Activated CD4-positive, alpha-beta memory T cell treated with anti-CD3 and anti-CD28 coated beads, Interleukin-2, amount 10 ng/mL, durations not matched to agents 7 days and 5 days (primary cell): ENCODE results near the gene NPBWR2. TPM values are rescaled to one million over a fixed set of nuclear protein-coding genes. Genes with fewer than 3 reads are reported as not detected.
"Not testable (repeated sequence)": the region's sequence is repeated elsewhere in the genome, so short reads cannot be mapped to it uniquely, and the experiment has no call there.

Experiments used
- CTCF ChIA-PET: fragments of 350-600 bp; sonication (Branson Sonifier 250); formaldehyde crosslinking; loops from one replicate; lab custom pipeline; 2021; ENCODE audit warnings: antibody characterized with exemption, inconsistent platforms; lab: Charles Lee
- POLR2A ChIA-PET: fragments of 350-600 bp; sonication (Branson Sonifier 250); formaldehyde crosslinking; loops from one replicate; lab custom pipeline; 2021; ENCODE audit warnings: antibody characterized with exemption; lab: Charles Lee
- DNase-seq: peaks from one replicate; pipeline ENCODE4 v3.0.0-alpha.2; 2020
- H3K27ac Mint-ChIP-seq: one replicate; pipeline ENCODE4 v1.8.0; 2021; ENCODE audit warnings: mild to moderate bottlenecking, mixed read lengths
- H3K27me3 Mint-ChIP-seq: one replicate; pipeline ENCODE4 v1.8.0; 2021; ENCODE audit warnings: mixed read lengths
- H3K36me3 Mint-ChIP-seq: one replicate; pipeline ENCODE4 v1.8.0; 2021; ENCODE audit warnings: low read depth, mixed read lengths
- H3K4me1 Mint-ChIP-seq: one replicate; pipeline ENCODE4 v1.8.0; 2021; ENCODE audit warnings: mixed read lengths
- H3K4me3 Mint-ChIP-seq: one replicate; pipeline ENCODE4 v1.8.0; 2021; ENCODE audit warnings: mild to moderate bottlenecking, mixed read lengths
- H3K9me3 Mint-ChIP-seq: one replicate; pipeline ENCODE4 v1.8.0; 2021; ENCODE audit warnings: mixed read lengths
- total RNA-seq, 2 experiments: library from RNA; stranded (reverse); gene quantifications; one replicate each; pipeline ENCODE4 v1.2.3, GENCODE V29; 2021

Gene NPBWR2
- total RNA-seq, 2 experiments from 2014 or later, result not detected

- Mint-ChIP-seq H3K4me3 (no peak overlapping the region), H3K27me3 (peaks cover 3% of the 10 kb centered on the region), H3K36me3 (no peaks in the 10 kb centered on the region), H3K9me3 (no peaks in the 10 kb centered on the region), H3K27ac (no peak overlapping the region), H3K4me1 (no peaks in the 10 kb centered on the region)
- ChIA-PET CTCF (interaction anchor here (1.0 kb wide), 1 partner anchor 99 kb away, joined by 4 read pairs; no protein-coding TSS in a partner anchor), POLR2A (no interaction called here)
- DNase-seq, result no peak
Measured at GRCh38 chr20:64138276-64138815, 31.0 kb upstream of the NPBWR2 start.

GRCh38 chr20:64137598-64138031 lies 30.2 kb upstream of the NPBWR2 start:
- H3K27ac Mint-ChIP-seq, result no peak overlapping the region
- CTCF ChIA-PET, result no interaction called here

GRCh38 chr20:64136004-64136710 lies 28.8 kb upstream of the NPBWR2 start:
- no peak for DNase-seq
- H3K4me1 Mint-ChIP-seq, result no peaks in the 10 kb centered on the region
- H3K27me3 Mint-ChIP-seq, result no peaks in the 10 kb centered on the region
- H3K9me3 Mint-ChIP-seq, result no peaks in the 10 kb centered on the region
- ChIA-PET POLR2A (no interaction called here), CTCF (no interaction called here)
- no peak overlapping the region for H3K4me3 Mint-ChIP-seq
- no peaks in the 10 kb centered on the region for H3K36me3 Mint-ChIP-seq
- H3K27ac Mint-ChIP-seq, result no peak overlapping the region

More at GRCh38 chr20:64137598-64138031, 30.2 kb upstream of the NPBWR2 start:
- Mint-ChIP-seq H3K9me3 (no peaks in the 10 kb centered on the region), H3K4me3 (no peak overlapping the region), H3K36me3 (no peaks in the 10 kb centered on the region), H3K4me1 (no peaks in the 10 kb centered on the region), H3K27me3 (peaks cover 3% of the 10 kb centered on the region)
- no peak for DNase-seq
- POLR2A ChIA-PET, result no interaction called here

GRCh38 chr20:64134744-64135143 lies 27.4 kb upstream of the NPBWR2 start:
- H3K27me3 Mint-ChIP-seq, H3K4me3 Mint-ChIP-seq, H3K27ac Mint-ChIP-seq, DNase-seq, H3K4me1 Mint-ChIP-seq, POLR2A ChIA-PET, H3K36me3 Mint-ChIP-seq, CTCF ChIA-PET, H3K9me3 Mint-ChIP-seq: not testable (repeated sequence)

GRCh38 chr20:64133951-64134407 lies 26.6 kb upstream of the NPBWR2 start:
- no peak for DNase-seq
- CTCF ChIA-PET, result no interaction called here

GRCh38 chr20:64131406-64131805 lies 24.0 kb upstream of the NPBWR2 start:
- no peaks in the 10 kb centered on the region for H3K9me3 Mint-ChIP-seq
- no peaks in the 10 kb centered on the region for H3K4me1 Mint-ChIP-seq
- H3K27ac Mint-ChIP-seq, result no peak overlapping the region
- no peak overlapping the region for H3K4me3 Mint-ChIP-seq
- H3K36me3 Mint-ChIP-seq, result no peaks in the 10 kb centered on the region
- DNase-seq, result no peak
- ChIA-PET CTCF (no interaction called here), POLR2A (no interaction called here)
- H3K27me3 Mint-ChIP-seq, result peaks cover 11% of the 10 kb centered on the region

More at GRCh38 chr20:64133951-64134407, 26.6 kb upstream of the NPBWR2 start:
- Mint-ChIP-seq H3K4me3 (no peak overlapping the region), H3K27ac (no peak overlapping the region), H3K27me3 (peaks cover 4% of the 10 kb centered on the region), H3K9me3 (no peaks in the 10 kb centered on the region), H3K4me1 (no peaks in the 10 kb centered on the region), H3K36me3 (no peaks in the 10 kb centered on the region)
- POLR2A ChIA-PET, result no interaction called here

- Mint-ChIP-seq H3K27me3 (peaks cover 11% of the 10 kb centered on the region), H3K9me3 (no peaks in the 10 kb centered on the region), H3K4me3 (no peak overlapping the region), H3K4me1 (no peaks in the 10 kb centered on the region), H3K27ac (no peak overlapping the region), H3K36me3 (no peaks in the 10 kb centered on the region)
- ChIA-PET CTCF (no interaction called here), POLR2A (no interaction called here)
- no peak for DNase-seq
Measured at GRCh38 chr20:64130876-64131275, 23.5 kb upstream of the NPBWR2 start.

- no peaks in the 10 kb centered on the region for H3K4me1 Mint-ChIP-seq
Measured at GRCh38 chr20:64130271-64130670, 22.9 kb upstream of the NPBWR2 start.

GRCh38 chr20:64129146-64129782 lies 21.9 kb upstream of the NPBWR2 start:
- no peaks in the 10 kb centered on the region for H3K36me3 Mint-ChIP-seq
- no peak for DNase-seq
- no peak overlapping the region for H3K4me3 Mint-ChIP-seq
- H3K27me3 Mint-ChIP-seq, result peaks cover 19% of the 10 kb centered on the region
- ChIA-PET POLR2A (no interaction called here), CTCF (no interaction called here)
- H3K4me1 Mint-ChIP-seq, result no peaks in the 10 kb centered on the region
- H3K9me3 Mint-ChIP-seq, result no peaks in the 10 kb centered on the region
- no peak overlapping the region for H3K27ac Mint-ChIP-seq

More at GRCh38 chr20:64130271-64130670, 22.9 kb upstream of the NPBWR2 start:
- H3K4me3 Mint-ChIP-seq, result no peak overlapping the region
- peaks cover 13% of the 10 kb centered on the region for H3K27me3 Mint-ChIP-seq
- no peaks in the 10 kb centered on the region for H3K9me3 Mint-ChIP-seq
- no peak overlapping the region for H3K27ac Mint-ChIP-seq
- no peak for DNase-seq
- ChIA-PET CTCF (no interaction called here), POLR2A (no interaction called here)
- no peaks in the 10 kb centered on the region for H3K36me3 Mint-ChIP-seq

- peaks cover 25% of the 10 kb centered on the region for H3K27me3 Mint-ChIP-seq
Measured at GRCh38 chr20:64123517-64123916, 16.2 kb upstream of the NPBWR2 start.

GRCh38 chr20:64122927-64123326 lies 15.6 kb upstream of the NPBWR2 start:
- H3K36me3 Mint-ChIP-seq, H3K4me1 Mint-ChIP-seq, H3K9me3 Mint-ChIP-seq, H3K4me3 Mint-ChIP-seq, H3K27ac Mint-ChIP-seq, DNase-seq: not testable (repeated sequence)
- CTCF ChIA-PET, result interaction anchor here (4.2 kb wide), 1 partner anchor 38 kb away, joined by 34 read pairs; the partner anchor contains the start of gene LKAAEAR1
- POLR2A ChIA-PET, result interaction anchor here (0.6 kb wide), 1 partner anchor 54 kb away, joined by 3 read pairs; no protein-coding TSS in a partner anchor
- H3K27me3 Mint-ChIP-seq, result peaks cover 22% of the 10 kb centered on the region

More at GRCh38 chr20:64123517-64123916, 16.2 kb upstream of the NPBWR2 start:
- H3K27ac Mint-ChIP-seq, CTCF ChIA-PET, H3K36me3 Mint-ChIP-seq, H3K9me3 Mint-ChIP-seq, H3K4me1 Mint-ChIP-seq, DNase-seq, POLR2A ChIA-PET, H3K4me3 Mint-ChIP-seq: not testable (repeated sequence)

GRCh38 chr20:64121586-64121985 lies 14.2 kb upstream of the NPBWR2 start:
- Mint-ChIP-seq H3K27ac (no peak overlapping the region), H3K4me1 (peaks cover 10% of the 10 kb centered on the region), H3K27me3 (peaks cover 22% of the 10 kb centered on the region), H3K36me3 (no peaks in the 10 kb centered on the region), H3K9me3 (no peaks in the 10 kb centered on the region), H3K4me3 (no peak overlapping the region)
- DNase-seq, result no peak
- CTCF ChIA-PET, result interaction anchor here (1.0 to 4.2 kb wide), 6 partner anchors 15 to 142 kb away, joined by 3 to 34 read pairs (median 12); partner anchors contain the start of genes LKAAEAR1, OPRL1, PRPF6 and RGS19
- POLR2A ChIA-PET, result interaction anchor here (2.5 kb wide), 1 partner anchor 43 kb away, joined by 10 read pairs; the partner anchor contains the start of genes OPRL1 and RGS19
